Stimulated activated CD4-positive, alpha-beta T cell treated with anti-CD3 and anti-CD28 coated beads, TNF-alpha, amount 100 ng/mL, for 48 hours (primary cell): ENCODE measurements around the gene ARHGEF1.

Experiments
- DNase-seq, 3 donors: peaks; one replicate each; pipeline ENCODE4 v3.0.0-alpha.2; 2020; ENCODE audit warnings: low read depth in 3 of 3

Gene ARHGEF1

GRCh38 chr19:41883821-41884733, 1.1 kb downstream of the ARHGEF1 start:
- peak; percentile 81 to 89 (median 83) for DNase-seq

- no peak for DNase-seq
Measured at GRCh38 chr19:41886761-41887710, 4.1 kb downstream of the ARHGEF1 start.

GRCh38 chr19:41887711-41888382, 4.9 kb downstream of the ARHGEF1 start:
- DNase-seq = peak in 2 of 3 donors; percentile 81 to 87

- DNase-seq = no peak
Measured at GRCh38 chr19:41888926-41889325, 5.9 kb downstream of the ARHGEF1 start.

GRCh38 chr19:41889896-41890295, 6.9 kb downstream of the ARHGEF1 start:
- DNase-seq = no peak

- no peak for DNase-seq
Measured at GRCh38 chr19:41890936-41891335, 8.0 kb downstream of the ARHGEF1 start.

- no peak for DNase-seq
Measured at GRCh38 chr19:41892173-41892902, 9.4 kb downstream of the ARHGEF1 start.

- DNase-seq = no peak
Measured at GRCh38 chr19:41893899-41894298, 10.9 kb downstream of the ARHGEF1 start.

GRCh38 chr19:41894350-41894749, 11.4 kb downstream of the ARHGEF1 start:
- DNase-seq = no peak

GRCh38 chr19:41895745-41896580, 13.0 kb downstream of the ARHGEF1 start:
- no peak for DNase-seq

- DNase-seq = no peak
Measured at GRCh38 chr19:41896581-41896942, 13.6 kb downstream of the ARHGEF1 start.

GRCh38 chr19:41897181-41897580, 14.2 kb downstream of the ARHGEF1 start:
- no peak for DNase-seq

- DNase-seq = no peak
Measured at GRCh38 chr19:41897820-41898219, 14.8 kb downstream of the ARHGEF1 start.

- DNase-seq = no peak
Measured at GRCh38 chr19:41898235-41898634, 15.3 kb downstream of the ARHGEF1 start.

GRCh38 chr19:41901707-41902360, 18.9 kb downstream of the ARHGEF1 start:
- DNase-seq = no peak

- DNase-seq = no peak
Measured at GRCh38 chr19:41902594-41902993, 19.6 kb downstream of the ARHGEF1 start.

GRCh38 chr19:41903193-41903953, 20.4 kb downstream of the ARHGEF1 start:
- no peak for DNase-seq

- DNase-seq = no peak
Measured at GRCh38 chr19:41904118-41904870, 21.3 kb downstream of the ARHGEF1 start.
